Liver (tissue), 3 donors: ENCODE results near the gene TFR2.

ENCODE experiments used
- ATF3 ChIP-seq: IDR thresholded peaks from 2 replicates; pipeline ENCODE4 v1.6.1; 2016; ENCODE audit warnings: antibody characterized with exemption
- CTCF ChIP-seq: fragments of 150-350 bp; IDR thresholded peaks from 2 replicates; pipeline ENCODE4 v1.5.1; 2017; ENCODE audit warnings: improper control_type of control experiment, low read depth, low read length; ENCODE audit not compliant: missing input control
- MAX ChIP-seq: IDR thresholded peaks from 2 replicates; pipeline ENCODE4 v1.6.1; 2016; ENCODE audit warnings: antibody characterized with exemption
- RAD21 ChIP-seq, 2 donors: IDR thresholded peaks; 2 replicates each; pipeline ENCODE4 v1.6.1; 2016; ENCODE audit warnings: antibody characterized with exemption in 2 of 2, mild to moderate bottlenecking in 2 of 2
- REST ChIP-seq: IDR thresholded peaks from 2 replicates; pipeline ENCODE4 v1.6.1; 2016; ENCODE audit warnings: antibody characterized with exemption, mild to moderate bottlenecking
- RXRA ChIP-seq, 2 donors: IDR thresholded peaks; 2 replicates each; pipeline ENCODE4 v1.6.1; 2017 to 2018; ENCODE audit warnings: antibody characterized with exemption in 2 of 2, mild to moderate bottlenecking in 1 of 2
- YY1 ChIP-seq: IDR thresholded peaks from 2 replicates; pipeline ENCODE4 v1.6.1; 2016; ENCODE audit warnings: antibody characterized with exemption, mild to moderate bottlenecking
- donor health status: healthy.
- donor health status: healthy.

GRCh38 chr7:100630066-100630465 is 11.3 kb downstream of the TFR2 start:
- TF ChIP-seq CTCF, result no peak
- TF ChIP-seq YY1, result no peak
- no peak for TF ChIP-seq MAX
- no peak for TF ChIP-seq RXRA (IDR thresholded peaks at IDR 0.05)
- no peak for TF ChIP-seq ATF3
- TF ChIP-seq REST, result no peak
- TF ChIP-seq RAD21 (IDR thresholded peaks at IDR 0.05), result no peak
